Neural cell (in vitro differentiated cells): ENCODE data around the gene LAPTM4A. TPM values are rescaled to one million over a fixed set of nuclear protein-coding genes. Genes with fewer than 3 reads are reported as not detected.

ENCODE experiments used
- H2AFZ ChIP-seq: fragments of 200-600, 300-800 bp; sonication (generic), shearing (Covaris generic); 2 replicates; pipeline ENCODE4 v1.6.0; 2014; ENCODE audit warnings: low read depth, mild to moderate bottlenecking, antibody characterized with exemption, low read length, moderate library complexity
- H3F3A ChIP-seq: fragments of 200-600 bp; shearing (Covaris generic); 2 replicates; pipeline ENCODE4 v1.6.1; 2016; ENCODE audit warnings: mild to moderate bottlenecking, moderate library complexity, mixed read lengths, antibody characterized with exemption, low read length; ENCODE audit not compliant: insufficient read depth, poor library complexity, severe bottlenecking
- H3K27ac ChIP-seq: fragments of 200-600, 300-800 bp; sonication (generic), shearing (Covaris generic); 2 replicates; pipeline ENCODE4 v1.5.1; 2014; ENCODE audit warnings: mild to moderate bottlenecking, low read length, moderate library complexity
- H3K27me3 ChIP-seq: fragments of 300-800, 200-600 bp; sonication (generic), shearing (Covaris generic); 2 replicates; pipeline ENCODE4 v1.6.0; 2014; ENCODE audit warnings: mild to moderate bottlenecking, low read depth, low read length, moderate library complexity; ENCODE audit not compliant: insufficient read depth
- H3K36me3 ChIP-seq: fragments of 300-800, 200-600 bp; sonication (generic), shearing (Covaris generic); 2 replicates; pipeline ENCODE4 v1.5.1; 2014; ENCODE audit warnings: mild to moderate bottlenecking, antibody characterized with exemption, low read length, moderate library complexity; ENCODE audit not compliant: insufficient read depth
- H3K4me2 ChIP-seq: fragments of 300-800, 200-600 bp; sonication (generic), shearing (Covaris generic); 2 replicates; pipeline ENCODE4 v1.6.0; 2014; ENCODE audit warnings: mild to moderate bottlenecking, low read length
- H3K4me3 ChIP-seq: fragments of 300-800, 200-600 bp; sonication (generic), shearing (Covaris generic); 2 replicates; pipeline ENCODE4 v1.5.1; 2014; ENCODE audit warnings: mild to moderate bottlenecking, low read length, moderate library complexity
- H3K79me2 ChIP-seq: fragments of 200-600 bp; shearing (Covaris generic); replicated peaks from 2 replicates; pipeline ENCODE4 v1.6.0; 2014; ENCODE audit warnings: mild to moderate bottlenecking, low read length, moderate library complexity; ENCODE audit not compliant: insufficient read depth
- H3K9ac ChIP-seq: fragments of 300-800, 200-600 bp; sonication (generic), shearing (Covaris generic); 2 replicates; pipeline ENCODE4 v1.6.1; 2016; ENCODE audit warnings: mild to moderate bottlenecking, low read length, mixed read lengths
- H3K9me2 ChIP-seq: fragments of 200-600 bp; shearing (Covaris generic); 2 replicates; pipeline ENCODE4 v1.6.1; 2016; ENCODE audit warnings: mild to moderate bottlenecking, low read length, mixed read lengths; ENCODE audit not compliant: insufficient read depth
- H3K9me3 ChIP-seq: fragments of 200-600, 300-800 bp; sonication (generic), shearing (Covaris generic); 2 replicates; pipeline ENCODE4 v1.6.1; 2016; ENCODE audit warnings: mild to moderate bottlenecking, mixed run types, low read length, moderate library complexity, mixed read lengths
- H4K20me1 ChIP-seq: fragments of 200-600 bp; shearing (Covaris generic); 2 replicates; pipeline ENCODE4 v1.6.1; 2016; ENCODE audit warnings: mild to moderate bottlenecking, mixed run types; ENCODE audit not compliant: insufficient read depth
- EP300 ChIP-seq: fragments of 450-650 bp; conservative IDR thresholded peaks from 2 replicates; pipeline ENCODE4 v1.6.1; 2014; ENCODE audit warnings: antibody characterized with exemption, mild to moderate bottlenecking, moderate library complexity; ENCODE audit not compliant: poor library complexity, severe bottlenecking
- EZH2 ChIP-seq: fragments of 200-600, 300-800 bp; shearing (Covaris generic), sonication (generic); IDR thresholded peaks from 2 replicates; pipeline ENCODE4 v1.6.1; 2014; ENCODE audit warnings: antibody characterized with exemption, low read length, borderline replicate concordance, mild to moderate bottlenecking; ENCODE audit not compliant: insufficient read depth, poor library complexity, severe bottlenecking
- MXI1 ChIP-seq: fragments of 450-650 bp; conservative IDR thresholded peaks from 2 replicates; pipeline ENCODE4 v1.6.1; 2014; ENCODE audit warnings: antibody characterized with exemption, mild to moderate bottlenecking; ENCODE audit not compliant: poor library complexity, severe bottlenecking
- POLR2AphosphoS5 ChIP-seq: IDR thresholded peaks from 2 replicates; pipeline ENCODE4 v1.6.1; 2012
- RAD21 ChIP-seq: fragments of 450-650 bp; conservative IDR thresholded peaks from 2 replicates; pipeline ENCODE4 v1.6.1; 2014; ENCODE audit warnings: antibody characterized with exemption, mild to moderate bottlenecking, moderate library complexity
- SMC3 ChIP-seq: fragments of 450-650 bp; conservative IDR thresholded peaks from 2 replicates; pipeline ENCODE4 v1.6.1; 2014; ENCODE audit warnings: antibody characterized with exemption, mild to moderate bottlenecking, moderate library complexity; ENCODE audit not compliant: poor library complexity
- TAF1 ChIP-seq: IDR thresholded peaks from 2 replicates; pipeline ENCODE4 v1.6.1; 2012; ENCODE audit warnings: low read depth
- polyA plus RNA-seq: library from polyadenylated mRNA; depleted of rRNA; stranded (reverse); fragments of >200 nt; gene quantifications from 2 replicates; pipeline ENCODE4 v1.2.3, GENCODE V29; 2014
- TF ChIP-seq, protein P1 (sequence below): fragments of 450-650 bp; IDR thresholded peaks from 2 replicates; pipeline ENCODE4 v1.5.1; 2014; ENCODE audit warnings: antibody characterized with exemption, mild to moderate bottlenecking, moderate library complexity; ENCODE audit not compliant: poor library complexity, severe bottlenecking
- TF ChIP-seq, protein P2 (sequence below): IDR thresholded peaks from 2 replicates; pipeline ENCODE4 v1.6.1; 2012; ENCODE audit warnings: borderline replicate concordance

Gene LAPTM4A
- polyA plus RNA-seq, 1 donor from 2014 or later: 81.7 TPM

DNA sequence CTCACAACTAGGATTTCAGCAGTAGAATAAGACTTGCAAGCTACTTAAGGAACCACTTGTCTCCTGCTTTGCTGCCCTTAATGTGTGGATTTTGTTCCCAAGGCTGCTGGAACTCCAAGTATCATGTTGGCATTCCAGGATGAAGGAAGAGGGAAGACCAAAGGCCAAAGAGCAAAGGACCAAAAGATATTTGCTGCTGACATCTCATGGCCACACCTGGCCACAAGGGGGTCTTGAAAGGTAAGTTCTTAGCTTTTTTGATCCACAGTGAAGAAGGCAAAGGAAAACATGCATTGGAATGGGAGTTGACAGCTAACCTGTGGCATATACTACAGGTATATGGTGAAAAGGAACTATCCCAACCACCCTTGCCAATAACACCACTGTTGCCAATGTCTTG is 35.1 kb downstream of the LAPTM4A start:
- no peaks in the 10 kb centered on the region for H3K36me3 ChIP-seq

DNA sequence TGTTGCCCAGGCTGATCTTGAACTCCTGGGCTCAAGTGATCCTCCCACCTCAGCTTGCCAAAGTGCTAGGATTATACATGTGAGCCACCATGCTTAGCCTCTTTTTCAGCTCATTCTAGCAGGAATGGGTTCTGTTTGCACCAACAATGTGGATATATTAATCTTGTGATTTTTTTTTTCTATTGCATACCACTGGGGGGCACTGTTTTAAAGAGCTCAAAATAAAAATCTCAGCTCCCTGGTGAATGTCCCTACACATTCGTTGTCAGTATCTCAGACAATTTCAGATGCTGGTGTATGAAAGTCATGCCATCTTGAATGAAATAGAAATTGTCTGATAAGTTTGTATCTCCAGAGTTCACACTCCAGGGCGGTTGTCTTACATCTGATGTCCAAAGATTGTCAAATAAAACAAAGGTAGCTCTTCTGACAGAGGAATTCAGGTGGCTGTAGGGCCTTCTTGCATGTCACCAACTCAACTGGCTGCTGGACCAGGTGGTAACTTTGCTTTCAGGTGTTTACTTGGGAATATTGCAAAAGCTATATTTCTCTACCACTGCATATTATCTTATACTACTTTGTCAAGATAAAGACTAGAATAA is 35.8 kb downstream of the LAPTM4A start:
- TF ChIP-seq RAD21 (peak; percentile 61), SMC3 (peak; percentile 72), MXI1 (no peak), EZH2 (no peak)
- TF ChIP-seq, protein P1, sequence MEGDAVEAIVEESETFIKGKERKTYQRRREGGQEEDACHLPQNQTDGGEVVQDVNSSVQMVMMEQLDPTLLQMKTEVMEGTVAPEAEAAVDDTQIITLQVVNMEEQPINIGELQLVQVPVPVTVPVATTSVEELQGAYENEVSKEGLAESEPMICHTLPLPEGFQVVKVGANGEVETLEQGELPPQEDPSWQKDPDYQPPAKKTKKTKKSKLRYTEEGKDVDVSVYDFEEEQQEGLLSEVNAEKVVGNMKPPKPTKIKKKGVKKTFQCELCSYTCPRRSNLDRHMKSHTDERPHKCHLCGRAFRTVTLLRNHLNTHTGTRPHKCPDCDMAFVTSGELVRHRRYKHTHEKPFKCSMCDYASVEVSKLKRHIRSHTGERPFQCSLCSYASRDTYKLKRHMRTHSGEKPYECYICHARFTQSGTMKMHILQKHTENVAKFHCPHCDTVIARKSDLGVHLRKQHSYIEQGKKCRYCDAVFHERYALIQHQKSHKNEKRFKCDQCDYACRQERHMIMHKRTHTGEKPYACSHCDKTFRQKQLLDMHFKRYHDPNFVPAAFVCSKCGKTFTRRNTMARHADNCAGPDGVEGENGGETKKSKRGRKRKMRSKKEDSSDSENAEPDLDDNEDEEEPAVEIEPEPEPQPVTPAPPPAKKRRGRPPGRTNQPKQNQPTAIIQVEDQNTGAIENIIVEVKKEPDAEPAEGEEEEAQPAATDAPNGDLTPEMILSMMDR: peak; percentile 70
- TF ChIP-seq, protein P2, sequence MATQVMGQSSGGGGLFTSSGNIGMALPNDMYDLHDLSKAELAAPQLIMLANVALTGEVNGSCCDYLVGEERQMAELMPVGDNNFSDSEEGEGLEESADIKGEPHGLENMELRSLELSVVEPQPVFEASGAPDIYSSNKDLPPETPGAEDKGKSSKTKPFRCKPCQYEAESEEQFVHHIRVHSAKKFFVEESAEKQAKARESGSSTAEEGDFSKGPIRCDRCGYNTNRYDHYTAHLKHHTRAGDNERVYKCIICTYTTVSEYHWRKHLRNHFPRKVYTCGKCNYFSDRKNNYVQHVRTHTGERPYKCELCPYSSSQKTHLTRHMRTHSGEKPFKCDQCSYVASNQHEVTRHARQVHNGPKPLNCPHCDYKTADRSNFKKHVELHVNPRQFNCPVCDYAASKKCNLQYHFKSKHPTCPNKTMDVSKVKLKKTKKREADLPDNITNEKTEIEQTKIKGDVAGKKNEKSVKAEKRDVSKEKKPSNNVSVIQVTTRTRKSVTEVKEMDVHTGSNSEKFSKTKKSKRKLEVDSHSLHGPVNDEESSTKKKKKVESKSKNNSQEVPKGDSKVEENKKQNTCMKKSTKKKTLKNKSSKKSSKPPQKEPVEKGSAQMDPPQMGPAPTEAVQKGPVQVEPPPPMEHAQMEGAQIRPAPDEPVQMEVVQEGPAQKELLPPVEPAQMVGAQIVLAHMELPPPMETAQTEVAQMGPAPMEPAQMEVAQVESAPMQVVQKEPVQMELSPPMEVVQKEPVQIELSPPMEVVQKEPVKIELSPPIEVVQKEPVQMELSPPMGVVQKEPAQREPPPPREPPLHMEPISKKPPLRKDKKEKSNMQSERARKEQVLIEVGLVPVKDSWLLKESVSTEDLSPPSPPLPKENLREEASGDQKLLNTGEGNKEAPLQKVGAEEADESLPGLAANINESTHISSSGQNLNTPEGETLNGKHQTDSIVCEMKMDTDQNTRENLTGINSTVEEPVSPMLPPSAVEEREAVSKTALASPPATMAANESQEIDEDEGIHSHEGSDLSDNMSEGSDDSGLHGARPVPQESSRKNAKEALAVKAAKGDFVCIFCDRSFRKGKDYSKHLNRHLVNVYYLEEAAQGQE: no peak
- Histone ChIP-seq H3F3A (no peaks in the 10 kb centered on the region), H4K20me1 (no peaks in the 10 kb centered on the region), H3K9me2 (no peaks in the 10 kb centered on the region), H3K9ac (no peak overlapping the region), H3K4me2 (no peak overlapping the region), H3K79me2 (no peaks in the 10 kb centered on the region), H3K9me3 (no peaks in the 10 kb centered on the region), H3K27ac (no peak overlapping the region), H3K27me3 (peaks cover 32% of the 10 kb centered on the region), H3K4me3 (no peak overlapping the region), H2AFZ (no peak overlapping the region), H3K36me3 (no peaks in the 10 kb centered on the region)

More for the DNA sequence above, 35.1 kb downstream of the LAPTM4A start:
- H4K20me1 ChIP-seq: no peaks in the 10 kb centered on the region
- no peaks in the 10 kb centered on the region for H3K9me2 ChIP-seq
- no peak overlapping the region for H3K4me2 ChIP-seq
- H3F3A ChIP-seq: no peaks in the 10 kb centered on the region
- H2AFZ ChIP-seq: no peak overlapping the region
- H3K79me2 ChIP-seq: no peaks in the 10 kb centered on the region
- no peak overlapping the region for H3K27ac ChIP-seq
- no peak overlapping the region for H3K4me3 ChIP-seq
- TF ChIP-seq POLR2AphosphoS5: no peak
- TF ChIP-seq RAD21: no peak
- TF ChIP-seq TAF1: no peak
- TF ChIP-seq, protein P2: no peak
- no peak for TF ChIP-seq MXI1
- no peak for TF ChIP-seq SMC3
- TF ChIP-seq, protein P1: no peak
- no peak for TF ChIP-seq EZH2
- no peak for TF ChIP-seq EP300
- peaks cover 7% of the 10 kb centered on the region for H3K9me3 ChIP-seq
- no peak overlapping the region for H3K9ac ChIP-seq
- H3K27me3 ChIP-seq: peaks cover 26% of the 10 kb centered on the region
